HepG2 (cell line): ENCODE data around the gene WNK2.

ENCODE experiments used
- ARNT ChIP-seq: fragments of 450-650 bp; IDR thresholded peaks from 2 replicates; pipeline ENCODE4 v1.6.1; 2017
- BRCA1 ChIP-seq: sonication (generic); formaldehyde crosslinking; IDR thresholded peaks from 2 replicates; pipeline ENCODE4 v1.4.0; 2020; ENCODE audit warnings: missing genetic modification reagents
- CHD4 ChIP-seq: fragments of 200-600 bp; sonication (generic); IDR thresholded peaks from 2 replicates; pipeline ENCODE4 v1.7.0; 2017; ENCODE audit warnings: mild to moderate bottlenecking, low read length, borderline replicate concordance
- HDAC6 ChIP-seq: fragments of 200-600 bp; sonication (generic); IDR thresholded peaks from 2 replicates; pipeline ENCODE4 v1.7.0; 2017; ENCODE audit warnings: mild to moderate bottlenecking, antibody characterized with exemption, low read length, low read depth
- HNRNPUL1 ChIP-seq: fragments of 200-400 bp; formaldehyde crosslinking; IDR thresholded peaks from 2 replicates; pipeline ENCODE4 v1.6.1; 2017; ENCODE audit warnings: low read depth, mild to moderate bottlenecking, low read length, moderate library complexity
- MED8 ChIP-seq: sonication (generic); formaldehyde crosslinking; IDR thresholded peaks from 2 replicates; pipeline ENCODE4 v1.8.1; 2023; ENCODE audit warnings: mild to moderate bottlenecking, missing genetic modification reagents; ENCODE audit not compliant: insufficient replicate concordance
- MZF1 ChIP-seq: sonication (generic); formaldehyde crosslinking; IDR thresholded peaks from 2 replicates; pipeline ENCODE4 v1.8.1; 2023; ENCODE audit warnings: mild to moderate bottlenecking, missing genetic modification reagents, borderline replicate concordance
- POLR2A ChIP-seq, 2 experiments: IDR thresholded peaks; 2 replicates each; pipeline ENCODE4 v1.6.1; 2011; ENCODE audit warnings: low read depth in 2 of 2, low read length in 2 of 2, mild to moderate bottlenecking in 1 of 2, moderate library complexity in 1 of 2; ENCODE audit not compliant: insufficient read depth in 1 of 2
- RFX1 ChIP-seq: fragments of 450-650 bp; IDR thresholded peaks from 2 replicates; pipeline ENCODE4 v1.6.1; 2017
- SP1 ChIP-seq, 2 experiments: fragments of 450-650 bp in 1 of 2; sonication (generic) in 1 of 2; formaldehyde crosslinking in 1 of 2; IDR thresholded peaks; 2 replicates each; pipeline versions ENCODE4 v1.4.0 to v1.6.1; 2016 to 2020; ENCODE audit warnings: missing genetic modification reagents in 1 of 2
- ZBTB1 ChIP-seq: sonication (generic); formaldehyde crosslinking; IDR thresholded peaks from 2 replicates; pipeline ENCODE4 v1.4.0; 2020; ENCODE audit warnings: missing genetic modification reagents, borderline replicate concordance
- ZNF878 ChIP-seq: sonication (generic); formaldehyde crosslinking; IDR thresholded peaks from 2 replicates; pipeline ENCODE4 v1.8.1; 2023; ENCODE audit warnings: mild to moderate bottlenecking, missing genetic modification reagents, moderate library complexity
- TF ChIP-seq, protein P1 (sequence below): sonication (generic); formaldehyde crosslinking; IDR thresholded peaks from 2 replicates; pipeline ENCODE4 v1.4.0; 2020; ENCODE audit warnings: missing genetic modification reagents
- TF ChIP-seq, protein P2 (sequence below): sonication (generic); formaldehyde crosslinking; IDR thresholded peaks from one replicate; pipeline ENCODE4 v1.5.1; 2020; ENCODE audit warnings: mild to moderate bottlenecking, missing genetic modification reagents; ENCODE audit errors: not compliant biosample characterization

DNA sequence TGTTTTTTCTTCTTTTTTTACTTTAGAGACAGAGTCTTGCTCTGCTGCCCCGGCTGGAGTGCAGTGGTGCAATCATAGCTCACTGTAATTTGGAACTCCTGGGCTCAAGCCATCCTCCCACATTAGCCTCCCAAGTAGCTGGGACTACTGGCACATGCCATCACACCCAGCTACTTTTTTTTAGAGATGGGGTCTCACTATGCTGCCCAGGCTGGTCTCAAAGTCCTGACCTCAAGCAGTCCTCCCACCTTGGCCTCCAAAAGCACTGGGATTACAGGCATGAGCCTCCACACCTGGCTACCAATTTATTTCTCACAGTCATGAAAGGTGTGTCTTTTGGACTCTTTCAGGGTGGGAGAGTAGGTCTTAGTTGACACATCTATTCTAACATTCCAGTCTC, 184.5 kb downstream of the WNK2 start:
- TF ChIP-seq RFX1: no peak
- no peak for TF ChIP-seq ARNT
- no peak for TF ChIP-seq POLR2A (IDR thresholded peaks at IDR 0.05; ENCODE audit: insufficient read depth in 1 of 2, low read depth in 2 of 2, low read length in 2 of 2)
- TF ChIP-seq HNRNPUL1: no peak
- no peak for TF ChIP-seq ZBTB1 (CRISPR knock-in tag)
- TF ChIP-seq HDAC6: no peak
- no peak for TF ChIP-seq ZNF878 (CRISPR knock-in tag)
- TF ChIP-seq, protein P1, sequence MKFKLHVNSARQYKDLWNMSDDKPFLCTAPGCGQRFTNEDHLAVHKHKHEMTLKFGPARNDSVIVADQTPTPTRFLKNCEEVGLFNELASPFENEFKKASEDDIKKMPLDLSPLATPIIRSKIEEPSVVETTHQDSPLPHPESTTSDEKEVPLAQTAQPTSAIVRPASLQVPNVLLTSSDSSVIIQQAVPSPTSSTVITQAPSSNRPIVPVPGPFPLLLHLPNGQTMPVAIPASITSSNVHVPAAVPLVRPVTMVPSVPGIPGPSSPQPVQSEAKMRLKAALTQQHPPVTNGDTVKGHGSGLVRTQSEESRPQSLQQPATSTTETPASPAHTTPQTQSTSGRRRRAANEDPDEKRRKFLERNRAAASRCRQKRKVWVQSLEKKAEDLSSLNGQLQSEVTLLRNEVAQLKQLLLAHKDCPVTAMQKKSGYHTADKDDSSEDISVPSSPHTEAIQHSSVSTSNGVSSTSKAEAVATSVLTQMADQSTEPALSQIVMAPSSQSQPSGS (CRISPR knock-in tag): no peak
- TF ChIP-seq, protein P2, sequence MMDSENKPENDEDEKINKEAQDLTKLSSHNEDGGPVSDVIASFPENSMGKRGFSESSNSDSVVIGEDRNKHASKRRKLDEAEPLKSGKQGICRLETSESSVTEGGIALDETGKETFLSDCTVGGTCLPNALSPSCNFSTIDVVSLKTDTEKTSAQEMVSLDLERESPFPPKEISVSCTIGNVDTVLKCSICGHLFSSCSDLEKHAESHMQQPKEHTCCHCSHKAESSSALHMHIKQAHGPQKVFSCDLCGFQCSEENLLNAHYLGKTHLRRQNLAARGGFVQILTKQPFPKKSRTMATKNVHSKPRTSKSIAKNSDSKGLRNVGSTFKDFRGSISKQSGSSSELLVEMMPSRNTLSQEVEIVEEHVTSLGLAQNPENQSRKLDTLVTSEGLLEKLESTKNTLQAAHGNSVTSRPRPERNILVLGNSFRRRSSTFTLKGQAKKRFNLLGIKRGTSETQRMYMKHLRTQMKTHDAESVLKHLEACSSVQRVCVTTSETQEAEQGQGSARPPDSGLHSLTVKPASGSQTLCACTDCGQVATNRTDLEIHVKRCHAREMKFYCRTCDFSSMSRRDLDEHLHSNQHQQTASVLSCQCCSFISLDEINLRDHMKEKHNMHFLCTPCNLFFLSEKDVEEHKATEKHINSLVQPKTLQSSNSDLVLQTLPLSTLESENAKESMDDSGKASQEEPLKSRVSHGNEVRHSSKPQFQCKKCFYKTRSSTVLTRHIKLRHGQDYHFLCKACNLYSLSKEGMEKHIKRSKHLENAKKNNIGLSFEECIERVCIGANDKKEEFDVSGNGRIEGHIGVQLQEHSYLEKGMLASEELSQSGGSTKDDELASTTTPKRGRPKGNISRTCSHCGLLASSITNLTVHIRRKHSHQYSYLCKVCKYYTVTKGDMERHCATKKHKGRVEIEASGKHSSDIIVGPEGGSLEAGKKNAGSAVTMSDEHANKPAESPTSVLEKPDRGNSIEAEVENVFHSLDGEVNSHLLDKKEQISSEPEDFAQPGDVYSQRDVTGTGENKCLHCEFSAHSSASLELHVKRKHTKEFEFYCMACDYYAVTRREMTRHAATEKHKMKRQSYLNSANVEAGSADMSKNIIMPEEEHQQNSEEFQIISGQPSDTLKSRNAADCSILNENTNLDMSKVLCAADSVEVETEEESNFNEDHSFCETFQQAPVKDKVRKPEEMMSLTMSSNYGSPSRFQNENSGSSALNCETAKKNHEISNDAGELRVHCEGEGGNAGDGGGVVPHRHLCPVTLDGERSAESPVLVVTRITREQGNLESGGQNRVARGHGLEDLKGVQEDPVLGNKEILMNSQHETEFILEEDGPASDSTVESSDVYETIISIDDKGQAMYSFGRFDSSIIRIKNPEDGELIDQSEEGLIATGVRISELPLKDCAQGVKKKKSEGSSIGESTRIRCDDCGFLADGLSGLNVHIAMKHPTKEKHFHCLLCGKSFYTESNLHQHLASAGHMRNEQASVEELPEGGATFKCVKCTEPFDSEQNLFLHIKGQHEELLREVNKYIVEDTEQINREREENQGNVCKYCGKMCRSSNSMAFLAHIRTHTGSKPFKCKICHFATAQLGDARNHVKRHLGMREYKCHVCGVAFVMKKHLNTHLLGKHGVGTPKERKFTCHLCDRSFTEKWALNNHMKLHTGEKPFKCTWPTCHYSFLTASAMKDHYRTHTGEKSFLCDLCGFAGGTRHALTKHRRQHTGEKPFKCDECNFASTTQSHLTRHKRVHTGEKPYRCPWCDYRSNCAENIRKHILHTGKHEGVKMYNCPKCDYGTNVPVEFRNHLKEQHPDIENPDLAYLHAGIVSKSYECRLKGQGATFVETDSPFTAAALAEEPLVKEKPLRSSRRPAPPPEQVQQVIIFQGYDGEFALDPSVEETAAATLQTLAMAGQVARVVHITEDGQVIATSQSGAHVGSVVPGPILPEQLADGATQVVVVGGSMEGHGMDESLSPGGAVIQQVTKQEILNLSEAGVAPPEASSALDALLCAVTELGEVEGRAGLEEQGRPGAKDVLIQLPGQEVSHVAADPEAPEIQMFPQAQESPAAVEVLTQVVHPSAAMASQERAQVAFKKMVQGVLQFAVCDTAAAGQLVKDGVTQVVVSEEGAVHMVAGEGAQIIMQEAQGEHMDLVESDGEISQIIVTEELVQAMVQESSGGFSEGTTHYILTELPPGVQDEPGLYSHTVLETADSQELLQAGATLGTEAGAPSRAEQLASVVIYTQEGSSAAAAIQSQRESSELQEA (CRISPR knock-in tag): no peak
- no peak for TF ChIP-seq CHD4
- no peak for TF ChIP-seq BRCA1 (CRISPR knock-in tag)
- no peak for TF ChIP-seq SP1 (IDR thresholded peaks at IDR 0.05)
- TF ChIP-seq SP1 (CRISPR knock-in tag; IDR thresholded peaks at IDR 0.05): no peak
- TF ChIP-seq MED8 (CRISPR knock-in tag): no peak
- TF ChIP-seq MZF1 (CRISPR knock-in tag): no peak
